Mucosa of descending colon (tissue), 3 donors: ENCODE data around the gene CFAP45. TPM values are rescaled to one million over a fixed set of nuclear protein-coding genes. Genes with fewer than 3 reads are reported as not detected.

Experiments used
- ATAC-seq: fragments of 200-7000 bp; cut with Tn5 transposase; one replicate; pipeline ENCODE4 v1.9.1; 2020; ENCODE audit warnings: mild to moderate bottlenecking, moderate library complexity
- DNase-seq, 3 donors: peaks; one replicate each; pipeline ENCODE4 v3.0.0-alpha.2; 2020
- H3K36me3 ChIP-seq: fragments of 200-600 bp; one replicate; pipeline ENCODE4 v1.8.0; 2021; ENCODE audit warnings: low read depth, mild to moderate bottlenecking
- H3K4me1 ChIP-seq: fragments of 200-600 bp; one replicate; pipeline ENCODE4 v1.8.0; 2021; ENCODE audit warnings: low read depth, mild to moderate bottlenecking
- H3K4me3 ChIP-seq: fragments of 200-600 bp; one replicate; pipeline ENCODE4 v1.8.0; 2021; ENCODE audit warnings: mild to moderate bottlenecking
- H3K9me3 ChIP-seq: fragments of 200-600 bp; one replicate; pipeline ENCODE4 v1.8.0; 2021; ENCODE audit warnings: mild to moderate bottlenecking
- intact Hi-C, 2 donors: fragments of 100-400 bp; cut with DNase I in 1 of 2; cut with micrococcal nuclease in 1 of 2; formaldehyde crosslinking; loops; one replicate each; pipeline versions ENCODE4 v1.11.0 to v1.11.1; 2022; cut with DNase I, micrococcal nuclease
- total RNA-seq, 3 donors: library from RNA; stranded (reverse); fragmentation: NEBNext Ultra II Directional in 2 of 3; extraction: Animal tissue kit (Norgen Biotek cat#: 25700) in 2 of 3; gene quantifications; one replicate each; pipeline versions ENCODE4 v1.2.1 to v1.2.4, GENCODE V29; 2021 to 2023
- TF ChIP-seq, protein P1 (sequence below): fragments of 200-600 bp; IDR thresholded peaks from one replicate; pipeline ENCODE4 v1.8.0; 2022; ENCODE audit warnings: antibody characterized with exemption, mild to moderate bottlenecking
- donor health status: DM: no; HTN: no; CAD: no; lungs with moderate emphysema.
- donor health status: DM: no; HTN: no; CAD: no.
- donor health status: DM: no; HTN: yes; CAD: no.

Gene CFAP45
- total RNA-seq, 3 donors from 2014 or later = 0.36 to 0.57 TPM; not detected in 1

DNA sequence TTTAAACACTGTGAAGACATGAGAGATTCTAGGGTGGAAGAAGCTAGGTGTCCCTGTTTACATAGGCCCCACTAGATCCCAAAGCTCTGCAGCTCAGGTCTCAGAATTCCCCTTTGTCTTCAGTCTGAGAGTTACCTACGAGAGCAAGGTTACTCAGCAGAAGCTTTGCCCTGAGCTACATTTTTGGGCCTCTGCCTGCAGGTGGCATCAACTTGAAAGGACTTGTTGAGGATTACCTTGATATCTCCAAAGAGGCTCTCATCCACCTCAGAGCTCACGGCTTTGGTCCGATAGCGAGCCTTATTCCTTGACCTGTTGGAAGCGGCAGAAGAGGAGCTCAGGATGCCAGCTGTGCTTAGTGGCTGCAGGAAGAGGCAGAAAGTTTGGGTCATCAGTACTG, 7.0 kb downstream of the CFAP45 start:
- H3K9me3 ChIP-seq = no peaks in the 10 kb centered on the region
- no peak overlapping the region for H3K4me3 ChIP-seq
- ATAC-seq = no peak
- H3K36me3 ChIP-seq = no peaks in the 10 kb centered on the region
- intact Hi-C loops = loop anchor here in 1 of 2 donors (5.0 kb wide), 1 partner anchor 96 kb away; no protein-coding TSS in a partner anchor
- no peaks in the 10 kb centered on the region for H3K4me1 ChIP-seq
- peak in 1 of 3 donors; percentile 42 for DNase-seq
- TF ChIP-seq, protein P1, sequence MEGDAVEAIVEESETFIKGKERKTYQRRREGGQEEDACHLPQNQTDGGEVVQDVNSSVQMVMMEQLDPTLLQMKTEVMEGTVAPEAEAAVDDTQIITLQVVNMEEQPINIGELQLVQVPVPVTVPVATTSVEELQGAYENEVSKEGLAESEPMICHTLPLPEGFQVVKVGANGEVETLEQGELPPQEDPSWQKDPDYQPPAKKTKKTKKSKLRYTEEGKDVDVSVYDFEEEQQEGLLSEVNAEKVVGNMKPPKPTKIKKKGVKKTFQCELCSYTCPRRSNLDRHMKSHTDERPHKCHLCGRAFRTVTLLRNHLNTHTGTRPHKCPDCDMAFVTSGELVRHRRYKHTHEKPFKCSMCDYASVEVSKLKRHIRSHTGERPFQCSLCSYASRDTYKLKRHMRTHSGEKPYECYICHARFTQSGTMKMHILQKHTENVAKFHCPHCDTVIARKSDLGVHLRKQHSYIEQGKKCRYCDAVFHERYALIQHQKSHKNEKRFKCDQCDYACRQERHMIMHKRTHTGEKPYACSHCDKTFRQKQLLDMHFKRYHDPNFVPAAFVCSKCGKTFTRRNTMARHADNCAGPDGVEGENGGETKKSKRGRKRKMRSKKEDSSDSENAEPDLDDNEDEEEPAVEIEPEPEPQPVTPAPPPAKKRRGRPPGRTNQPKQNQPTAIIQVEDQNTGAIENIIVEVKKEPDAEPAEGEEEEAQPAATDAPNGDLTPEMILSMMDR = no peak

GRCh38 chr1:159891275-159892157, 8.4 kb downstream of the CFAP45 start:
- ATAC-seq = peak; percentile 97
- Histone ChIP-seq H3K4me3 (no peak overlapping the region), H3K4me1 (no peaks in the 10 kb centered on the region), H3K9me3 (no peaks in the 10 kb centered on the region), H3K36me3 (no peaks in the 10 kb centered on the region)
- intact Hi-C loops = loop anchor here (1.0 to 5.0 kb wide), 2 partner anchors 92 to 94 kb away; no protein-coding TSS in a partner anchor
- peak; percentile 85 to 92 (median 92) for DNase-seq
- TF ChIP-seq, protein P1 = peak; percentile 74

DNA sequence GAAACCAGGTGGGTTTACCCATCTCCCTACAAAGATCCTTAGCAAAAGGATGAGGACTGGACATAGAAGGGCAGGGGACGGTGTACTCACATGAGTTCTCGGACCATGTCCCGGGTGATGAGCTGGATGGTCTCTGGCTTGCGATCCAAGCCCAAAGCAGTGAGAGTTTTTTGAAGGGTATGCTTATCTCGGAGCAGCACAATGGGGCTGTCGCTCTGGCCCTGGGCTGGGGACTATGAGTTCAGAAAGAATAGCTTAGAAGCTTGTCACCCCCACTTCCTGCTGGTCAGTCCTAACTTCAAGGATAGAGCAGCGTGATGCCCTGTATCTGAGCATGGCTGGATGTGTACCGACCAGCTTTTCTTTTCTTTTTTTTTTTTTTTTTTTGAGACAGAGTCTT, 9.6 kb downstream of the CFAP45 start:
- intact Hi-C loops = loop anchor here in 1 of 2 donors (5.0 kb wide), 1 partner anchor 93 kb away; no protein-coding TSS in a partner anchor
- H3K9me3 ChIP-seq = no peaks in the 10 kb centered on the region
- no peak for ATAC-seq
- DNase-seq = no peak
- no peak overlapping the region for H3K4me3 ChIP-seq
- H3K36me3 ChIP-seq = no peaks in the 10 kb centered on the region
- TF ChIP-seq, protein P1 = no peak
- no peaks in the 10 kb centered on the region for H3K4me1 ChIP-seq

DNA sequence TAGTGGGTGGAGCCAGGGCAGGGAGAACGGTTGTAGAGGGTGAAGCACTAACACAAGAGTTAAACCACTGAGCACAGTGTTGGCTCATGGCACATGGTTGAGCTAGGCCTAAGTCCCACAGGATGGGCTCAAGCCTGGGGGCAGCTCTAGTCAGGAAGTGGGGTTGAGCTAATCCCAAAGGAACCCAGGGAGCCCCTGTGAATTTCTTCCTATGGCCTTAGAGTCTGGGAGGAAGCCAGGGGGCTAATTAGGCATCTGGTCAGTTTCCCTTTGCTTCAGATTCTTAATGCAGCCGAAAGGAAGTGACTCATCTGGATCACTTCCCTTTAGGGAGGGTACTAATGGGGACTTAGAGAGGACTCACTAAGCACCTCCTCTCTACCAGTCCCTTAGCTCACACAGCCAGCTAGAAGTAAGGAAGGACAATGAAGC, 10.1 kb downstream of the CFAP45 start:
- TF ChIP-seq, protein P1 = no peak
- Histone ChIP-seq H3K4me1 (no peaks in the 10 kb centered on the region), H3K36me3 (no peaks in the 10 kb centered on the region), H3K4me3 (no peak overlapping the region), H3K9me3 (no peaks in the 10 kb centered on the region)
- peak in 1 of 3 donors; percentile 36 for DNase-seq
- peak; percentile 67 for ATAC-seq
- intact Hi-C loops = loop anchor here in 1 of 2 donors (5.0 kb wide), 1 partner anchor 93 kb away; no protein-coding TSS in a partner anchor

- H3K4me3 ChIP-seq = no peak overlapping the region
- no peak for DNase-seq
- H3K9me3 ChIP-seq = no peaks in the 10 kb centered on the region
- intact Hi-C loops = no loop called here
- TF ChIP-seq, protein P1 = no peak
- H3K36me3 ChIP-seq = no peaks in the 10 kb centered on the region
- no peak for ATAC-seq
- H3K4me1 ChIP-seq = no peaks in the 10 kb centered on the region
Measured at GRCh38 chr1:159889202-159889601, 10.8 kb downstream of the CFAP45 start.
